Measurements from ENCODE around the gene MEGF9. TPM values are rescaled to one million over a fixed set of nuclear protein-coding genes. Genes with fewer than 3 reads are reported as not detected.
"Not testable (repeated sequence)": the region's sequence is repeated elsewhere in the genome, so short reads cannot be mapped to it uniquely, and the experiment has no call there.

The MEGF9 gene
- total RNA-seq, 1 donor from 2014 or later, result 8.7 TPM

- intact Hi-C loops (cut with micrococcal nuclease), result not testable (repeated sequence)
These were observed 85.3 kb downstream of the MEGF9 start for GRCh38 chr9:120628925-120629497.

DNA sequence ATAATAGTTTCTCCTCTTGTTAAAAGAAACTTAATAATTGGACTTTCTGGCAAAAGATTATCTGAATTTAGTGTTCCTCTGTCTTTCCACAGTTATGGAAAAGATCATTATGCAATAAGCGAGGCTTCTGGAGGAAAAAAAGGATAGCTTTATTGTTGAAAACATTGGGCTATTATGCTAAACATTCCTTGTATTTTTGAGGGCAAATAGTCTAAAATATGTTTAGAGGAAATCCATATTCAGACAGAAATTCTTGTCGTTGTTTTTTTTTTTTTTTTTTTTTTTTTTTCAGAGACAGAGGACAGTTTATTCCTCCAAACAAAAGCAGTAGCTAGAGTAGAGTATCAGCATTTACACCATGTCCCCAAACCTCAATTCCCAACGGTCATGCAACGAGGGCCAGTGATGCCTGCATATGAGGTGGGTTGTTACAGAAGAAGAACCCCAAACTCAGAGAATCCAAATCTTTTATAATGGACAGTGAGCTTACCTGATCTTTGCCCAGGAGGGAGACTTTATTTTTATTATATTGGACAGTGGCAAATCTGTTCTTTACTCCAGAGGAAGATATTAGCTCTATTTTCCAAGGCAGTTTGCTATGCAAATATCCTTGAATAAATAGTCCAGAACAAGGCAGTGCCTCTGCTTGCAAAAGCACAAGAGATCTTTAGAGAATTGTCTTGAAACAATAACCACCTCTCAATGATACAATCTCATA, 85.9 kb downstream of the MEGF9 start:
- intact Hi-C loops (cut with micrococcal nuclease), result no loop called here

DNA sequence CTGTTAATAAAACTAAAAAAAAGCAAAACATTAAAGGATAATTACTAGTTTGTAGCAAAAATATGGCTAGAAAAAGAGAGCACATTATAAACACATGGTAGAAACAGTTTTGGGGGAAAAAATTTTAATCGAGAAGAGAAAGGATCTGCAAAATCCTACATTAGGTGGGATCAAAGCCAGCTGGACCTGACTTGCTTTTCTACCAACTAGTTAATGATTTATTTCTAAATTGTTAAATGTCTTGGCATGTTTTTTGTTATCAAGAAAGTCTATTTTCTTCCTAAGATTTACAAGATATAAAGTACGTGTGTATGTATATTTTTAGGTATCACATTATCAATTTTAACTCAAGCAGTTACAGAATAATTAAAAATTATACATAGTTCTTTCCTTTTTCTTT, 87.2 kb downstream of the MEGF9 start:
- intact Hi-C loops (cut with micrococcal nuclease), result no loop called here

DNA sequence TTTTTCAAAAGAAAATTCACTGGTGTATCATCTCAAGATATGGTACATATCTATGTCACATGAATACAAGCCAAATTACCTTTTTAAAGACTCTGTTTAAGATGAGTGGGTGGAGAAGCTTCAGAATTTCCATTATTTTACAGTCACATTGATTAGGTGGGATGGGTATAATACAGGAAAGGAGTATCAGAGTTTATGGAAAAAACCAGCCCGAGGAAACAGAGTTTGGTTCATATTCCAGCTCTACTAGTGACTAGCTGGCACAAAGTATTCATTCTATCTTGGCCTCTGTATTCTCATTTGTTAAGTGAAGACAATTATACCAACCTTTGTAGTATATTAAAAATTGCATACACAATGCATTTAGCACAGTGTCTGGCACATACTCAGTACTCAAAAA, 87.8 kb downstream of the MEGF9 start:
- intact Hi-C loops (cut with micrococcal nuclease), result no loop called here

GRCh38 chr9:120625222-120625621, 89.0 kb downstream of the MEGF9 start:
- intact Hi-C loops (cut with micrococcal nuclease), result no loop called here

GRCh38 chr9:120622790-120623189, 91.5 kb downstream of the MEGF9 start:
- intact Hi-C loops (cut with micrococcal nuclease), result no loop called here

DNA sequence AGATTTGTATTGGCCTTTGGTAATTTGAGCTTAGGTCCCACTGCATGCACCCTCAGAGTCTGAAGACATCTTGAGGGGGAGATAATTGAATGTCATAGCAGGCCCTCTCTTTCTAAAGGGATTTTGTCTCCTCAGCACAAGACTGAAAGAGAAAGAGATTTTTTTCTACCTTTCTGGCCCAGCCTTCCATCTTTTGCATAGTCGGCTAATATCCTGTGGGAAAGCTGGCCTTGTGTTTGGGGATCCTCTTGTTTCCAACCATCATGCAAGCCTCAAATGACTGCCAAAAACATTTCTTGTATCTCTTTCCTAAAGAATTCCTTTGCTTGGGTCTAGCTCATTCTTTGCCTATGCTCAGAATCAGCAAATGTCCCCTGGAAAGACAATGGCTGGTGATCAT, 92.3 kb downstream of the MEGF9 start:
- intact Hi-C loops (cut with micrococcal nuclease), result no loop called here

- intact Hi-C loops (cut with micrococcal nuclease), result loop anchor here (1.0 to 10.0 kb wide), 2 partner anchors 94 to 455 kb away; partner anchors contain the start of genes CNTRL and MEGF9
These were observed 94.3 kb downstream of the MEGF9 start for GRCh38 chr9:120619751-120620655.

- intact Hi-C loops (cut with micrococcal nuclease), result loop anchor here (10.0 kb wide), 1 partner anchor 458 kb away; the partner anchor contains the start of gene CNTRL
These were observed 97.0 kb downstream of the MEGF9 start for GRCh38 chr9:120616966-120617935.

GRCh38 chr9:120612218-120612617, 102.1 kb downstream of the MEGF9 start:
- intact Hi-C loops (cut with micrococcal nuclease), result loop anchor here (10.0 kb wide), 1 partner anchor 463 kb away; the partner anchor contains the start of gene CNTRL

- intact Hi-C loops (cut with micrococcal nuclease), result loop anchor here (10.0 kb wide), 1 partner anchor 463 kb away; the partner anchor contains the start of gene CNTRL
These were observed 102.6 kb downstream of the MEGF9 start for GRCh38 chr9:120611690-120612068.

DNA sequence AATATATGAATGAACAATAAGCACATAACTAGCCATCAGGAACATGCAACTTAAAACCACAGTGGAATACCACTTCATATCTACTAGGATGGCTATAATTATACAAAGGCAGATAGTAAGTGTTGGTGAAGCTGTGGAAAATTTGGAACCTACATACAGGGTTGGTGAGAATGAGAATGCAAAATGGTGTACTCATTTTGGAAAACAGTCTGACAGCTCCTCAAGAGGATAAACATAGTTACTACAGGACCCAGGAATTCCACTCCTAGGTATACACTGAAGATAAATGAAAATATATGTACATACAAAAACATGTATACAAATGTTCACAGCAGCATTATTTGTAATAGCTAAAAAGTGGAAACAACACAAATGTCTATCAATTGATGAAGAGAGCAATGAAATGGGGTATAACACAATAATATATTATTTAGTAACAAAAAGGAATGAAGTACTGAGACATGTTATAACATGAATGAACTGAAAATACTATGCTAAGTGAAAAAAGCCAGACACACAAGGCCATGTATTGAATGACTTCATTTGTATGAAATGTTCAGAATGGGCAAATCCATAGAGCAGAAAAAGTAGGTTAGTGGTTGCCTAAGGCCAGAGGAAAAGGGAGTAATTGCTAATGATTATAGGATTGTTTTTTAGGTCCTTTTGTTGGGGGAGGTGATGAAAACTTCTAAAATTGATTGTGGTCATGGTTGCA, 103.1 kb downstream of the MEGF9 start:
- intact Hi-C loops (cut with micrococcal nuclease), result loop anchor here (10.0 kb wide), 1 partner anchor 464 kb away; the partner anchor contains the start of gene CNTRL

DNA sequence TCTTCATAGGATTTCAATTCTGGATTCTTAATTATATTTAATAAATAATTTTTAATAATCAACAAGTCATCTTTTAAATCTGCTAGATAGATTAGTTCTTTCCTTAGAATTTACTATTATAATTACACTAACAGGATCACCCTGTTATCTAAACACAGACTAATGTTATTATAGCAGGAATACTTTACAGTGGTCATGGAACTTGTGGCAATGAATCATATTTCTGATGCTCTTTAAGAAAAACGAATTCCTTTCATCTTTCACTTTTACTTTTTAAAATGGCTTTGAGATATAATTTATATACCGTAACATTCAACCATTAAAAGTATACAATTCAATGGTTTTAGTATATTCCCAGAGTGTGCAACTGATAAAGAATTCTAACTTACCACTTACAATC, 104.6 kb downstream of the MEGF9 start:
- intact Hi-C loops (cut with micrococcal nuclease), result loop anchor here (10.0 kb wide), 1 partner anchor 465 kb away; the partner anchor contains the start of gene CNTRL

GRCh38 chr9:120608421-120608820, 105.8 kb downstream of the MEGF9 start:
- intact Hi-C loops (cut with micrococcal nuclease), result no loop called here

- intact Hi-C loops (cut with micrococcal nuclease), result no loop called here
These were observed 110.7 kb downstream of the MEGF9 start for GRCh38 chr9:120603591-120603990.

DNA sequence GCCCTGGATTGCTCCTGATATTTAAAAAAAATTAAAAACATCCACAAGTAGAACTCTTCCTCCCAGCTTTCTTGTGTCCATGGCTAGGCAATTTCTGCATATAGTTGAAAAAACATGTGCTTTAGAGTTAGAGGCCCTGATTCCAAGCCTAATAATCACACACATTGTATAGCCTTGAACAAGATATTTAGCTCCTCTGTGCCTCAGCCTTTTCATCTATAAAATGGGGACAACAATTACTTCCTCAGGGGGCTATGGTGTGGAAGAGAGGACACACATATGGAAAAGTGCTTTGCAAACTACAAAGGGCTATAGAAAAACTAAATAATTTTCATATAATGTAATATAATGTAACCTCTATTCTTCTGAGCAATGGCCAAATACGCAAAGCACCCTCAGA, 111.3 kb downstream of the MEGF9 start:
- intact Hi-C loops (cut with micrococcal nuclease), result no loop called here

GRCh38 chr9:120593955-120594277, 120.4 kb downstream of the MEGF9 start:
- intact Hi-C loops (cut with micrococcal nuclease), result no loop called here

DNA sequence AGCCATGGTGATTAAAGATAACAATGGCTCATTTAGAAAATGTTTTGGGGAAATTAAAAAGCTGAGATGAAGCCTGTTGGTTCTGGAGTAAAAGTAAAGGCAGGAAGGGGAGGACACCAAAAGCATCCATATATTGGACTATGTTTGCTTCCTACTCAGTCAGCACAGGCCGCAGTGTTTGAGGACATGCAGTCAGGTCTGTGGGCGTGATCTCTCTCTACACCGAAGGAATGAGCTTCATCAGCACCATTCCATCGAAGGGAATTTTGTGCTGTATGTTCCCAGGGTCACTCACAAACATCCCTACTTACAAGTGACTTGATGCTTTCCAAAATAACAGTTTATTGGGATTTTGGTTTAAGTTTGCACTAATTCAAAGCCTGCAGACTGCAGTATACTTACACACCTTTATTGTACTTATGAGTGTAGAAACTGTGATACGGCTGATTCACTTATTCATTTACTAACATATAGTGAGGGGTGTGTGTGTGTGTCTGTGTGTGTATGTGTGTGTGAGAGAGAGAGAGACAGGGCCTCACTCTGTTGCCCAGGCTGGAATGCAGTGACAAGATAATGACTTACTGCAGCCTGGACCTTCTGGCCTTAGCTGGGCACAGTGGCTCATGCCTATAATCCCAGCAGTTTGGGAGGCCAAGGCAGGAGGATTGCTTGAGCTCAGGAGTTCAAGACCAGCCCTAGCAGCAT, 120.9 kb downstream of the MEGF9 start:
- intact Hi-C loops (cut with micrococcal nuclease), result no loop called here

- intact Hi-C loops (cut with micrococcal nuclease), result no loop called here
These were observed 122.1 kb downstream of the MEGF9 start for GRCh38 chr9:120592210-120592609.

Data from T-helper 2 cell treated with Interferon-gamma antibody and Interleukin-4, amounts not matched to agents 100 ng/mL and 5 ng/mL, for 36 hours (primary cell).